HepG2 (cell line): ENCODE measurements around the gene PKLR. TPM values are rescaled to one million over a fixed set of nuclear protein-coding genes. Genes with fewer than 3 reads are reported as not detected.

ENCODE experiments used
- AGO2 ChIP-seq: fragments of 200-400 bp; formaldehyde crosslinking; optimal IDR thresholded peaks from 2 replicates; pipeline ENCODE3; 2017; ENCODE audit warnings: mild to moderate bottlenecking, low read depth, low read length, moderate library complexity
- ATAD3A ChIP-seq: sonication (generic); formaldehyde crosslinking; IDR thresholded peaks from 2 replicates; pipeline ENCODE4 v1.4.0; 2020; ENCODE audit warnings: missing genetic modification reagents
- GPBP1L1 ChIP-seq: sonication (generic); formaldehyde crosslinking; IDR thresholded peaks from 2 replicates; pipeline ENCODE4 v1.5.0; 2020; ENCODE audit warnings: mild to moderate bottlenecking, missing genetic modification reagents
- MATR3 ChIP-seq: sonication (generic); formaldehyde crosslinking; IDR thresholded peaks from 2 replicates; pipeline ENCODE4 v1.4.0; 2020; ENCODE audit warnings: missing genetic modification reagents
- MEIS1 ChIP-seq: sonication (generic); formaldehyde crosslinking; IDR thresholded peaks from 2 replicates; pipeline ENCODE4 v1.9.0; 2021; ENCODE audit warnings: mild to moderate bottlenecking, missing genetic modification reagents, moderate library complexity, borderline replicate concordance
- MTA1 ChIP-seq: sonication (generic); formaldehyde crosslinking; IDR thresholded peaks from 2 replicates; pipeline ENCODE4 v1.4.0; 2020; ENCODE audit warnings: missing genetic modification reagents, mild to moderate bottlenecking, borderline replicate concordance
- NFE2L1 ChIP-seq: sonication (generic); formaldehyde crosslinking; IDR thresholded peaks from 2 replicates; pipeline ENCODE4 v1.4.0; 2020; ENCODE audit warnings: missing genetic modification reagents, mild to moderate bottlenecking, borderline replicate concordance
- PRDM15 ChIP-seq: sonication (generic); formaldehyde crosslinking; IDR thresholded peaks from 2 replicates; pipeline ENCODE4 v1.4.0; 2020; ENCODE audit warnings: missing genetic modification reagents
- SOX13 ChIP-seq, 3 experiments: fragments of 450-650 bp in 1 of 3; sonication (generic) in 1 of 3; formaldehyde crosslinking in 1 of 3; IDR thresholded peaks in 2 of 3; conservative IDR thresholded peaks in 1 of 3; 2 replicates each; pipeline versions ENCODE4 v1.5.0 to v1.6.1; 2016 to 2020; ENCODE audit warnings: antibody characterized with exemption in 1 of 3, mild to moderate bottlenecking in 1 of 3, missing compliant biosample characterization in 1 of 3, missing genetic modification reagents in 1 of 3, moderate library complexity in 1 of 3
- ZBTB34 ChIP-seq: sonication (generic); formaldehyde crosslinking; IDR thresholded peaks from 2 replicates; pipeline ENCODE4 v1.8.0; 2022; ENCODE audit warnings: mild to moderate bottlenecking, missing genetic modification reagents
- ZNF138 ChIP-seq: sonication (generic); formaldehyde crosslinking; IDR thresholded peaks from 2 replicates; pipeline ENCODE4 v1.5.0; 2020; ENCODE audit warnings: mild to moderate bottlenecking, low read depth, missing genetic modification reagents
- ZNF142 ChIP-seq: sonication (generic); formaldehyde crosslinking; IDR thresholded peaks from 2 replicates; pipeline ENCODE4 v1.4.0; 2020; ENCODE audit warnings: missing genetic modification reagents
- ZNF589 ChIP-seq: sonication (generic); formaldehyde crosslinking; conservative IDR thresholded peaks from 2 replicates; pipeline ENCODE4 v1.8.0; 2022; ENCODE audit warnings: mild to moderate bottlenecking, moderate library complexity, missing genetic modification reagents
- polyA plus RNA-seq, 8 experiments: library from polyadenylated mRNA; depleted of rRNA in 3 of 8; stranded (reverse) in 7 of 8; unstranded in 1 of 8; fragments of >200 nt; fragmentation: Illumina TruSeq in 4 of 8; extraction: Trizol in 4 of 8; gene quantifications; 2 replicates each; pipeline versions ENCODE4 v1.2.1 to v1.2.3, GENCODE V29; 2011 to 2016; ENCODE audit warnings: low read depth in 4 of 8, missing spikeins in 1 of 8, mixed read lengths in 1 of 8; ENCODE audit not compliant: insufficient read depth in 1 of 8
- total RNA-seq, 5 experiments: library from RNA; depleted of rRNA; stranded (reverse); fragments of >200 nt; fragmentation: Illumina TruSeq; extraction: Trizol; gene quantifications; 2 replicates each; pipeline ENCODE4 v1.2.3, GENCODE V29; 2016; ENCODE audit warnings: low read depth in 1 of 5

Gene PKLR
- total and polyA plus RNA-seq, 2 of the 13 experiments (the other 11 are each of a cell fraction or from before 2014, with no cell fraction given): 10.3 to 29.3 TPM

- TF ChIP-seq PRDM15 (CRISPR knock-in tag) (no peak), MTA1 (no peak), ZBTB34 (CRISPR knock-in tag) (0 out of 2 replicates have a peak, but pooled peaks have one; percentile 13), GPBP1L1 (CRISPR knock-in tag) (no peak), ZNF142 (CRISPR knock-in tag) (no peak), ATAD3A (no peak), MEIS1 (CRISPR knock-in tag) (no peak), MATR3 (CRISPR knock-in tag) (no peak), ZNF138 (no peak), NFE2L1 (CRISPR knock-in tag) (no peak), ZNF589 (peak; percentile 77; the same call in 1 of the 2 replicates), SOX13 (IDR thresholded peaks at IDR 0.05) (no peak), SOX13 (CRISPR knock-in tag; conservative IDR thresholded peaks at IDR 0.05 in 1 of 2, IDR thresholded peaks at IDR 0.05 in 1 of 2) (no peak), AGO2 (peak; percentile 40)
Measured at GRCh38 chr1:155272466-155273342, 28.5 kb downstream of the PKLR start (continued).
